Ecto neural progenitor cell (in vitro differentiated cells): ENCODE results near the gene CRKL.

Source experiments
- DNase-seq: peaks from one replicate; pipeline ENCODE4 v3.0.0-alpha.2; 2018; ENCODE audit warnings: low spot score

Gene CRKL

GRCh38 chr22:20997536-20998257, 80.5 kb downstream of the CRKL start:
- DNase-seq, result no peak

- DNase-seq, result no peak
Measured at GRCh38 chr22:20998411-20999336, 81.5 kb downstream of the CRKL start.

- no peak for DNase-seq
Measured at GRCh38 chr22:20999350-21000206, 82.4 kb downstream of the CRKL start.

GRCh38 chr22:21000207-21000986, 83.2 kb downstream of the CRKL start:
- DNase-seq, result no peak

GRCh38 chr22:21000987-21001600, 83.9 kb downstream of the CRKL start:
- no peak for DNase-seq

GRCh38 chr22:21001601-21002325, 84.6 kb downstream of the CRKL start, which contains the start of gene THAP7:
TSS of gene THAP7 (minus strand) at chr22:21002118. CDS start at chr22:21001911, 207 bp downstream.
- DNase-seq, result peak; percentile 96
